Activated naive CD8-positive, alpha-beta T cell (primary cell): ENCODE results near the gene KDM7A.

Experiments used
- H3K27ac Mint-ChIP-seq: one replicate; pipeline ENCODE4 v1.8.0; 2021; ENCODE audit warnings: mixed read lengths
- H3K27me3 Mint-ChIP-seq: one replicate; pipeline ENCODE4 v1.8.0; 2021; ENCODE audit warnings: mixed read lengths
- H3K36me3 Mint-ChIP-seq: one replicate; pipeline ENCODE4 v1.8.0; 2021; ENCODE audit warnings: mixed read lengths
- H3K4me1 Mint-ChIP-seq: one replicate; pipeline ENCODE4 v1.8.0; 2021; ENCODE audit warnings: low read depth, mixed read lengths
- H3K4me3 Mint-ChIP-seq: one replicate; pipeline ENCODE4 v1.8.0; 2021; ENCODE audit warnings: mild to moderate bottlenecking, mixed read lengths
- H3K9me3 Mint-ChIP-seq: one replicate; pipeline ENCODE4 v1.8.0; 2021; ENCODE audit warnings: low read depth, mixed read lengths

The KDM7A gene

GRCh38 chr7:140035400-140036223 is 141.2 kb downstream of the KDM7A start:
- no peak overlapping the region for H3K4me3 Mint-ChIP-seq
- H3K9me3 Mint-ChIP-seq = no peaks in the 10 kb centered on the region
- no peak overlapping the region for H3K27ac Mint-ChIP-seq
- peaks cover 18% of the 10 kb centered on the region for H3K36me3 Mint-ChIP-seq
- H3K27me3 Mint-ChIP-seq = no peaks in the 10 kb centered on the region
- H3K4me1 Mint-ChIP-seq = peaks cover 20% of the 10 kb centered on the region
